Neuronal stem cell (in vitro differentiated cells): ENCODE data around the gene RICTOR.

Experiments used
- DNase-seq: peaks from one replicate; pipeline ENCODE4 v3.0.0-alpha.2; 2013; ENCODE audit warnings: low spot score
- H2AFZ ChIP-seq: one replicate; pipeline ENCODE4 v1.6.1; 2013; ENCODE audit warnings: mild to moderate bottlenecking, low read length, inconsistent platforms
- H2AK5ac ChIP-seq: 2 replicates; pipeline ENCODE4 v1.6.1; 2013; ENCODE audit warnings: low read depth, mild to moderate bottlenecking, inconsistent platforms, low read length, moderate library complexity, mixed read lengths
- H2BK120ac ChIP-seq: 2 replicates; pipeline ENCODE4 v1.6.1; 2013; ENCODE audit warnings: low read depth, mild to moderate bottlenecking, inconsistent platforms, low read length, moderate library complexity, mixed read lengths
- H2BK12ac ChIP-seq: one replicate; pipeline ENCODE4 v1.6.1; 2013; ENCODE audit warnings: low read length, inconsistent platforms
- H2BK15ac ChIP-seq: 2 replicates; pipeline ENCODE4 v1.6.1; 2013; ENCODE audit warnings: mild to moderate bottlenecking, low read length, inconsistent platforms, mixed read lengths
- H2BK5ac ChIP-seq: one replicate; pipeline ENCODE4 v1.6.1; 2013; ENCODE audit warnings: inconsistent platforms, mild to moderate bottlenecking, low read length, moderate library complexity
- H3K14ac ChIP-seq: one replicate; pipeline ENCODE4 v1.6.1; 2013; ENCODE audit warnings: low read length, inconsistent platforms
- H3K18ac ChIP-seq: 2 replicates; pipeline ENCODE4 v1.6.1; 2013; ENCODE audit warnings: low read length, inconsistent platforms
- H3K23ac ChIP-seq: 2 replicates; pipeline ENCODE4 v1.6.1; 2013; ENCODE audit warnings: low read depth, mild to moderate bottlenecking, mixed read lengths, low read length, inconsistent platforms; ENCODE audit not compliant: poor library complexity
- H3K27ac ChIP-seq: replicated peaks from 3 replicates; pipeline ENCODE4 v1.5.1; 2013; ENCODE audit warnings: low read length, inconsistent platforms
- H3K27me3 ChIP-seq, 3 experiments: 2 replicates each; pipeline ENCODE4 v1.6.1; 2013; ENCODE audit warnings: low read length in 3 of 3, mild to moderate bottlenecking in 2 of 3, inconsistent platforms in 1 of 3, low read depth in 1 of 3, mixed read lengths in 1 of 3, moderate library complexity in 1 of 3; ENCODE audit not compliant: control insufficient read depth in 3 of 3, insufficient read depth in 3 of 3
- H3K36me3 ChIP-seq, 2 donors: replicated peaks in 1 of 2; 2 replicates each; pipeline ENCODE4 v1.6.1; 2013; ENCODE audit warnings: low read length in 2 of 2; ENCODE audit not compliant: control insufficient read depth in 2 of 2, insufficient read depth in 2 of 2
- H3K4ac ChIP-seq: 2 replicates; pipeline ENCODE4 v1.6.1; 2013; ENCODE audit warnings: inconsistent platforms, mild to moderate bottlenecking, low read length, moderate library complexity
- H3K4me1 ChIP-seq, 2 donors: 1 replicate in 1 of 2; 2 replicates in 1 of 2; pipeline ENCODE4 v1.6.1; 2013; ENCODE audit warnings: low read length in 2 of 2, low read depth in 1 of 2; ENCODE audit not compliant: control insufficient read depth in 2 of 2, insufficient read depth in 1 of 2
- H3K4me2 ChIP-seq: one replicate; pipeline ENCODE4 v1.6.1; 2013; ENCODE audit warnings: mild to moderate bottlenecking, low read length, inconsistent platforms; ENCODE audit not compliant: insufficient read depth, poor library complexity, severe bottlenecking
- H3K4me3 ChIP-seq, 2 donors: 2 replicates each; pipeline ENCODE4 v1.5.1; 2013; ENCODE audit warnings: low read length in 2 of 2, mild to moderate bottlenecking in 2 of 2, inconsistent platforms in 1 of 2, moderate library complexity in 1 of 2
- H3K79me1 ChIP-seq: one replicate; pipeline ENCODE4 v1.6.1; 2013; ENCODE audit warnings: low read depth, mild to moderate bottlenecking, inconsistent platforms, low read length, moderate library complexity
- H3K9ac ChIP-seq: one replicate; pipeline ENCODE4 v1.6.1; 2013; ENCODE audit warnings: mild to moderate bottlenecking, low read depth, low read length, inconsistent platforms; ENCODE audit not compliant: poor library complexity
- H3K9me3 ChIP-seq, 2 donors: replicated peaks in 1 of 2; 2 replicates each; pipeline versions ENCODE3 to v1.6.1; 2013; ENCODE audit warnings: low read length in 2 of 2, mild to moderate bottlenecking in 2 of 2, inconsistent platforms in 1 of 2, low read depth in 1 of 2, mixed read lengths in 1 of 2, moderate library complexity in 1 of 2; ENCODE audit not compliant: control insufficient read depth in 2 of 2, insufficient read depth in 1 of 2
- H4K8ac ChIP-seq: one replicate; pipeline ENCODE4 v1.6.1; 2013; ENCODE audit warnings: low read depth, mild to moderate bottlenecking, inconsistent platforms, low read length, moderate library complexity
- H4K91ac ChIP-seq: one replicate; pipeline ENCODE4 v1.6.1; 2013; ENCODE audit warnings: low read length, low read depth, mild to moderate bottlenecking, inconsistent platforms; ENCODE audit not compliant: poor library complexity
- WGBS, 2 donors: extraction: QIAGEN DNeasy Blood & Tissue Kit; methylation state at CpG; one replicate each; pipeline ENCODE4 v1.1.7; 2013; ENCODE audit warnings: missing lambda C conversion rate in 2 of 2, mixed read lengths in 1 of 2; ENCODE audit not compliant: insufficient read length in 2 of 2, insufficient replicate concordance in 1 of 2; ENCODE audit errors: extremely low coverage in 2 of 2; 5-methylcytosine and 5-hydroxymethylcytosine counted together

Gene RICTOR

DNA sequence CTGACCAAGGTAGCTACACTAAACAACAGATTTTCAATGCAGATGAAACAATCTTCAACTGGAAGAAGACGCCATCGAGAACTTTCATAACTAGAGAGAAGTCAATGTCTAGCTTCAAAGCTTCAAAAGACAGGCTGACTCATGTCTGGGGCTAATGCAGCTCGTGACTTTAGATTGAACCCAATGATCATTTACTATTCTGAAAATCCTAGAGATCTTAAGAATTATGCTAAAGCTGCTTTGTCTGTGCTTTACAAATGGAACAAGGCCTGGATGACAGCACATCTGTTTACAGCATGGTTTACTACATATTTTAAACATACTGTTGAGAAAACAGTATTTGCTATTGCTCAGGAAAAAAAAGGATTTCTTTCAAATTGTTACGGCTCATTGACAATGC lies 54.9 kb downstream of the RICTOR start:
- no peak overlapping the region for H3K9ac ChIP-seq
- H3K4me2 ChIP-seq: no peak overlapping the region
- no peaks in the 10 kb centered on the region for H3K36me3 ChIP-seq
- H2BK12ac ChIP-seq: no peak overlapping the region
- no peak overlapping the region for H3K18ac ChIP-seq
- H3K4ac ChIP-seq: no peak overlapping the region
- H3K14ac ChIP-seq: no peak overlapping the region
- no peaks in the 10 kb centered on the region for H3K79me1 ChIP-seq
- no peak for DNase-seq
- no peaks in the 10 kb centered on the region for H3K9me3 ChIP-seq
- H4K8ac ChIP-seq: no peak overlapping the region
- no peak overlapping the region for H2BK15ac ChIP-seq
- no peak overlapping the region for H3K4me3 ChIP-seq
- no peak overlapping the region for H2BK5ac ChIP-seq
- no CpG with 5 or more reads among the region's 4 CpGs for WGBS, 2 donors
- H2AFZ ChIP-seq: no peak overlapping the region
- no peak overlapping the region for H4K91ac ChIP-seq
- no peak overlapping the region for H2AK5ac ChIP-seq
- H3K23ac ChIP-seq: no peak overlapping the region
- H3K27ac ChIP-seq: no peak overlapping the region
- H3K4me1 ChIP-seq: peaks cover 5 to 9% of the 10 kb centered on the region in 2 donors
- H2BK120ac ChIP-seq: no peak overlapping the region
- H3K27me3 ChIP-seq: no peaks in the 10 kb centered on the region

DNA sequence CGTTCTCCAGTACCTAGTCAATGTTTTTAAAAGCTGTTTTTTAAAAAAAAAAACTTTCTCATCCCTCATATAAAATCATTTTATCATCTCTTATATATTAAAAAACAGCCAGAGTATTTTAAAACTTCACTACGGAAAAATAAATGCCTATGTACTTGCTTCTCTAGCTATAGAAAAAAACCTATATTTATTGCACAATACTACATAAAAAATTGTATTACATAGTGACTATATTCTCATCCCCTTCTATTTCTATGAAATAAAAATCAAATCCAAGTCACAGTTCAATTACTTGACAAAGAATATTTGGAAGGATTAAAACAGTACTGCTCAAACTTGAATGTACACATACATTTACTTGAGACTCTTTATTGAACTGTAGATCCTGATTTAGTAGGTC lies 56.7 kb downstream of the RICTOR start:
- no peak overlapping the region for H3K4me2 ChIP-seq
- H3K27ac ChIP-seq: no peak overlapping the region
- no peak overlapping the region for H4K91ac ChIP-seq
- H3K36me3 ChIP-seq: peaks cover 0 to 2% of the 10 kb centered on the region in 2 donors
- H2BK5ac ChIP-seq: no peak overlapping the region
- no peaks in the 10 kb centered on the region for H3K79me1 ChIP-seq
- no peak overlapping the region for H3K14ac ChIP-seq
- no peak for DNase-seq
- H2BK15ac ChIP-seq: no peak overlapping the region
- no peak overlapping the region for H2BK120ac ChIP-seq
- no peak overlapping the region for H3K4ac ChIP-seq
- H4K8ac ChIP-seq: no peak overlapping the region
- peaks cover 5 to 7% of the 10 kb centered on the region in 2 donors for H3K4me1 ChIP-seq
- H3K18ac ChIP-seq: no peak overlapping the region
- H3K23ac ChIP-seq: no peak overlapping the region
- no peak overlapping the region for H2AFZ ChIP-seq
- no peaks in the 10 kb centered on the region for H3K27me3 ChIP-seq
- 100% methylated on average over 1 of the region's 2 CpGs; no CpG with 5 or more reads in 1 of the 2 donors for WGBS, 2 donors
- no peak overlapping the region for H3K4me3 ChIP-seq
- H3K9me3 ChIP-seq: peaks cover 0 to 3% of the 10 kb centered on the region in 2 donors
- no peak overlapping the region for H2BK12ac ChIP-seq
- H2AK5ac ChIP-seq: no peak overlapping the region
- H3K9ac ChIP-seq: no peak overlapping the region

DNA sequence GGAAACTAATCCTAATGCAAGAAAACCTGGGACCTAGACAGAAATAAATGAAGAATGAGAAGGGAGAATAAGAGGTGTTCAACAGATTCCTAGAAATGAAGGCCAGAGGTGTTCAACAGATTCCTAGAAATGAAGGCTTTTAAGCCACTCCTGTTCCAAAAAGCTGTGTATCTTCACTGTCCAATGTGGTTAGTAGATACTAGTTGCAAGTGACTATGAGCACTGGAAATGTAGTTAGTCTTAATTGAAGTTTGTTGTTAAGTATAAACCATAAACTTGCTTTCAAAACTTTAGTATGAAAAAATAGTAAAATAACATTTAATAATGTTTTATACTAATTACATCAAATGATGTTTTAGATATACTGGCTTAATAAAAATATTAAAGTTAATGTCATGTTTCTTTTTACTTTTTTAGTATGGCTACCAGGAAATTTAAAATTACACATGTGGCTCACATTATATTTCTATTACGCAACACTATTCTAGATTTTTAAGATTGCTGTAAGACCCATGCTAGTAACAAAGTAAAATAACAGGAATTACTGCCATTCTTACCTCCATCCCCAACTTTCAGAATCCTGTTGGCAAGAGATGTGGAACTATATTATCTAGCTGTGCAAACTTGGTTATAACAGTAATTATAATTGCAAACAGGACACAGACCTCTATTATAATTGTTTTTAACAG lies 57.5 kb downstream of the RICTOR start:
- no peak overlapping the region for H3K18ac ChIP-seq
- H2BK120ac ChIP-seq: no peak overlapping the region
- no CpG with 5 or more reads among the region's 1 CpG for WGBS, 2 donors
- no peak overlapping the region for H2AK5ac ChIP-seq
- no peak overlapping the region for H2BK12ac ChIP-seq
- no peak overlapping the region for H2BK15ac ChIP-seq
- no peak overlapping the region for H3K27ac ChIP-seq
- peaks cover 4 to 5% of the 10 kb centered on the region in 2 donors for H3K4me1 ChIP-seq
- no peak overlapping the region for H3K14ac ChIP-seq
- H4K8ac ChIP-seq: no peak overlapping the region
- no peak for DNase-seq
- H3K9ac ChIP-seq: no peak overlapping the region
- no peaks in the 10 kb centered on the region for H3K79me1 ChIP-seq
- H4K91ac ChIP-seq: no peak overlapping the region
- H3K36me3 ChIP-seq: peaks cover 0 to 2% of the 10 kb centered on the region in 2 donors
- no peaks in the 10 kb centered on the region for H3K27me3 ChIP-seq
- H3K4me3 ChIP-seq: no peak overlapping the region
- no peak overlapping the region for H3K4me2 ChIP-seq
- peaks cover 0 to 6% of the 10 kb centered on the region in 2 donors for H3K9me3 ChIP-seq
- H2BK5ac ChIP-seq: no peak overlapping the region
- H2AFZ ChIP-seq: no peak overlapping the region
- no peak overlapping the region for H3K4ac ChIP-seq
- H3K23ac ChIP-seq: no peak overlapping the region

DNA sequence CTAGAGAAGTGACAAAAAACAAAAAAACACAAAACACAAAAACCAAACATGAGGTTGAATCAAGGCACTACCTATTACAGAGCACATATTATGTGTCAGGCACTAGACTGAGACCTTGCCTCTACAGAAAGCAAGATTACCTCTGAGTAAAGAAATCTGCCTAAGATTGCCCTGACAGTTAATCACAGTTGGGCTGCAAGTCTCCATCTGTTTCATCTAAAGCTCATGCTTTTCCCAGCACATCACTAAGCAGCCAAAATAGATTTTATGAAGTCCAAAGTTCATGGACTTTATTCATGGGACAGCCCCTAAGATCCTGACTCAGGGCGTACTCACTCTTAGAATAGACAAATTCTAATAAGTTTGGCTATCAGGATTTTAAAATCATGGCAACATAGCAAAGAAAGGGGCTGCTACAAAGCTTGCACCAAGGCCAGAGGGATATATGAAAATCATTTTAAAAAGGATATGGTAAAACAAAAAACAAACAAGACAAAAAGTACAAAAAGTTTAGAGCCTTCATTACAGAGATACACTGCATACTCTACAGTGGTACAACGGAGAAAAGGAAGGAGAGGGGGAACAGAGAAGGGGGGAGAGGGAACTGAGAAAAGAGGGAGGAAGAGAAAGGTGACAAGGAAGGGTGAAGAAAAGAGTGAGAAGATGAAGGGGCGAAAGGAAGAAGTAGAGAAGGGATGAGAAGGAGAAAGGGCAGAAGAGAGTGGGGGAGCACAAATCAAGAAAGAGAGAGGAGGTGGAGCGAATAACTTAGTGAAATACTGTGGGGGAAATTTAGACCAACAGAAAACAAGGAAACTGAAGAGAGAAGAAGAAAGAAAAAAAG lies 58.2 kb downstream of the RICTOR start:
- Histone ChIP-seq H3K27me3 (no peaks in the 10 kb centered on the region), H3K9me3 (peaks cover 4 to 12% of the 10 kb centered on the region in 2 donors), H2BK15ac (no peak overlapping the region), H2AFZ (no peak overlapping the region), H3K4me1 (no peaks in the 10 kb centered on the region), H2BK12ac (no peak overlapping the region), H4K91ac (no peak overlapping the region), H2BK120ac (no peak overlapping the region), H3K18ac (no peak overlapping the region), H3K4me2 (no peak overlapping the region), H3K27ac (no peak overlapping the region), H3K14ac (no peak overlapping the region), H3K4ac (no peak overlapping the region), H4K8ac (no peak overlapping the region), H3K4me3 (no peak overlapping the region), H2AK5ac (no peak overlapping the region), H3K23ac (no peak overlapping the region), H3K79me1 (no peaks in the 10 kb centered on the region), H2BK5ac (no peak overlapping the region), H3K36me3 (peaks cover 2 to 3% of the 10 kb centered on the region in 2 donors), H3K9ac (no peak overlapping the region)
- DNase-seq: no peak
- 100% methylated on average over 1 of the region's 4 CpGs for WGBS, 2 donors
